NCI-H524 treated with DMSO at 0.1 percent for 48 hours (cell line): Measurements from ENCODE around the gene ADGRA1.
"Not testable (repeated sequence)": the region's sequence is repeated elsewhere in the genome, so short reads cannot be mapped to it uniquely, and the experiment has no call there.

Experiments
- DNase-seq: peaks from one replicate; lab custom pipeline; 2025; lab: John Stamatoyannopoulos, UW

The ADGRA1 gene

DNA sequence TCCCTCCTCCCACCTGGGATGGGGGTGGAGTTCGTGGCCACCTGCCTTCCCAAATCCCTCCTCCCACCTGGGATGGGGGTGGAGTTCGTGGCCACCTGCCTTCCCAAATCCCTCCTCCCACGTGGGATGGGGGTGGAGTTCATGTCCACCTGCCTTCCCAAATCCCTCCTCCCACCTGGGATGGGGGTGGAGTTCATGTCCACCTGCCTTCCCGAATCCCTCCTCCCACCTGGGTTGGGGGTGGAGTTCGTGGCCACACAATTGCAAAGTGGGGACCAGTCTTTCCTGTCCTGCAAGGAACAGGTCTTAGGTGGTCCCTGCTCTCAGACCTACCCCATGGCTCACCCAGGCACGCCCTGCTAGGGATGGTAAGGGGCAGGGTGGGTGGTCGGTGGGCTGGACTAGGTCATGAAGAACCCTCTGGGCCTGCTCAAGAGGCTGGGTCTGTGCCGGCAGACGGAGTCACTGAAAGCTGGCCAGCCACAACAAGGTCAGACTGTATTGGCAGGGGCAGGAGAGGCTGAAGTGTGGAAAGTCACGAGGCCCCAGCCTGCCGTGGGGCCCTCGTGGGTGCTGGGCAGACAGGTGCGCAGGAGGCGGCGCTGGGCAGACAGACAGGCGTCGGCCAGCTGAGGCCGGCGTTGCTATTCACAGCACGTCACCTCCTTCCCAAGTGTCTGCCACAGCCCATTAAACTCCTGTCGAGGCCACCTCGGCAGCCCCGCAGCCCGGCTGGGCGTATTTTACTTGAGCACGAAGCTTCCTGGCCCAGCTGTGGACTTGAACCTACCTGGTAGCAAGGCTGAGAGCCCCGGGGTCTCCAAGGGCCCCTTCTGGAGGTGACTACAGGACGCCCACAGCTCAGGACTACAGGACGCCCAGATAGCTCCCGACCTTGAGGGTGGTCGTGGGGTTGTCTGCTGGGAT lies 76.4 kb downstream of the ADGRA1 start:
- no peak for DNase-seq

DNA sequence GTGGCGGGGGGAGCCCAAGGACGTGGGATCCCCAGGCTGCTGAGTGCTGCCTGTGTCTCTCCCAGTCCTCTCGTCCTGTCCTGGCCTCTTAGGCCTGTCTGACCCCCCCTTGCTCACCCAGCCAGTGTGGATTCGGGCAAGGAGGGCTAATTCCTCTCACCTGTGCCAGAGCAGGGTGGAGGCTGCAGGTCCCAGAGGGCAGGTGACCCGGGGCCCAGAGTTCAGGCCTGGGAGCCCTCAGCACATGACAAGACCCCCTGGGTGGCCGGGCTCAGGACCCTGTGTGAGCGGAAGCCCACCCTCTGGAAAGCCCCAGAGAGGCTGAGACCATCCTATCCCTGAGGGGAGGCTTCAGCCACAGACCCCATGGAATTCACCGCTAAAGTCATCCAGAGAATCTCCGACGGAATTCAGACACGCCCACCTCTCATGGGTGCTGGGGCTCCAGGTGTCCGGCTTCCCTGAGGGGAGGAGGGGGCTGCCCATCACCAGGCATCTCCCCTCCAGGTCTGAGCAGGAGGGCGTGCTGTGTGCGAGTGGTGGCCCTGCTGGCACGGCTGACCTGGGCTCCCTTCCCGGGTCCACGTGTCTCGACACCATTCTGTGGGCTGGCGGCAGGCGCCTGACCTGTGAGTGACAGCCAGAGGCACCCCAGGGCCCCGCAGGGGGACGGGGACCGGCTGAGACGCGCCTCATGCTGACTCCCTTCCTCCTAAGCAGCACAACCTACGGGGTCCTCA lies 77.3 kb downstream of the ADGRA1 start:
- DNase-seq: no peak

DNA sequence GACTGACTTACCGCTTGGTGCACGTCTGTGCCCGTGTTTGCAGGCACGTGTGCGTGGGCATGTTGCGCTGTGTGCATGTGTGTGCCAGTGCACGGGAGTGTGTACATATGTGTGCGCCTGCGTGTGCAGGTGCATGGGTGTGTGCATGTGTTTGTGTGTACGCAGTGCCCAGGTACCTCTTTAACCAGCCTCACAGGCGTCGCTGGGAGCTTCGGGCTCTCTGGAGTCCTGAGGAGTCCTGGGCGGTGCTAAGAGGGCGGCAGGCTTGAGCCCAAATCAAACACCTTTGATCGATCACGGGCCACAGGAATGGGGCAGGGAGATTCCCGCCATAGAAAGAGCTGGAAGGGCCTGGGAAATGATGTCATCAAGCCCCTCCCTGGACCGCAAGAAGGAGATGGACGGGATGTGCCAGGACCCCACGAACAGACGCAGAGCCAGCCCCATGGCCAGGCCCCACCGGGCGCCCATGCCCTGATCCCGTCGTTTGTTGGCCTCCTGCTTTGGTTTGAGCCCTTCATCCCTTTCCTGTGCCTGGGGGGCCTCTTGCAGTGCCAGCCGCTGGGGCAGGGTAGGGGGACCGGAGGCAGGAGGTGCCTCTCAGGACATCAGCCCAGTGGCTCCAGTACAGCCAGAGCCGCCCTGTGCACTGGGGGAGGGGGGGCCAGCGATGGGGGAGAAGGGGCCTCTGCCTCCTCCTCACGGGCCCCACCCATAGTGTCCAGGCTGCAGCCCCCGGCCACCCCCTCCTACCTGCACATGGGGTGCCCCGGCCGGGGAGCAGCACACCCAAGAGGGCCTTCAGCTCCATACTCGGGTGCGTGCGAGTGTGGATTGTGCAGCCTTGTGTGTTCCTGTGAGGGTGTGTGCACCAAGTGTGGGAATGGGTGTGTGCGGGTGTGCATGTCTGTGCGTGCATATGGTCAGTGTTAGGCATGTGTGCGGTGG lies 78.1 kb downstream of the ADGRA1 start:
- no peak for DNase-seq

DNA sequence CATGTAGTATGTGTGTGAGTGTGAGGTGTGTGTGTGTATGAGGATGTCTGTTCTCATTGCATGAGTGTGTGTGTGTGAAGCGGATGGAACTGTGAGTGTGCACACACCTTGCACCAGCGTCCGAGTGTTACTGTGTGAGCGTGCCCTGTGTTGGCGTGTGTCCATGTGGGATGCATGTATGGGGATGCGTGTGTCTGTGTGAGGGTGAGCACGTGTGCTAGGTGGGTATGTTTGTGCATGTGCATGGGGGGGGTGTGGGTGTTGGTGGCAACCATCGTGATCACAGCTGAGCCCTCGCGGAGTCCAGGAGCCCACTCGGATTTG lies 78.7 kb downstream of the ADGRA1 start:
- no peak for DNase-seq

DNA sequence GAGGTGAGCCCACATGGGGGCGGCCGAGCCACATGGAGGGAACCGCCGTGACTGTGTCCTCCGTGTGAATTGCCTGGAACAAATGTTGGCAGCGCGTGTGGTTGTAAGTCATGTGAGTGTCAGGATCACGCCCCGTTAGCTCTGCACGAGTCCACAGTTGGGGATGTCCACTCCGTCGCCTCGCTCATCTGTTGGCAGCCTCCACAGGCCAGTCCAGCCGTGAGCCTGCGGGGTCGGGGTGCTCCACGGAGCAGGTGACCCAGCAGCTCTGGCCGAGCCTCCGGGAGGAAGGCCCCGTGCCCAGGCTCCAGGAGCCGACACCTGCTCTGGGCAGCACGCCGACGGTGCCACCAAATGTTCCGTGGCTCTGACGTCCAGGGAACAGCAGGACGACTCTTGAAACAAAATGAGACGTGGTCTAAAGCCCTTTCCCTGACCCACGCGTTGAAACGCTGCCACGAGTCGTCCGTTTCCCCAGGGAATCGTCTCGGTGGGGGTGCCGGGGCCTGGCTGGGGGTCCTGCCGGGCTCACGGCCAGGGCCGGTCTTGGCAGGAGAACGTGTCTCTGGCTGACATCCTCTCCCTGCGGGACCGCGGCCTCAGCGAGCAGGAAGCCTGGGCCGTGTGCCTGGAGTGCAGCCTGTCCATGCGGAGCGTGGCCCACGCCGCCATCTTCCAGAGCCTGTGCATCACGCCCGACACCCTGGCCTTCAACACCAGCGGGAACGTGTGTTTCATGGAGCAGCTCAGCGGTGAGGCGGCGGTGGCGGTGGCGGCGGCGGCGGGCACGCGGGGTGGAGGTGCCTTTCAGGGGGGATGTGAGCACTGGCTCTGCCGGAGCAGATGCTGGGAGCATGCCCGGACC lies 79.3 kb downstream of the ADGRA1 start:
- DNase-seq: no peak

DNA sequence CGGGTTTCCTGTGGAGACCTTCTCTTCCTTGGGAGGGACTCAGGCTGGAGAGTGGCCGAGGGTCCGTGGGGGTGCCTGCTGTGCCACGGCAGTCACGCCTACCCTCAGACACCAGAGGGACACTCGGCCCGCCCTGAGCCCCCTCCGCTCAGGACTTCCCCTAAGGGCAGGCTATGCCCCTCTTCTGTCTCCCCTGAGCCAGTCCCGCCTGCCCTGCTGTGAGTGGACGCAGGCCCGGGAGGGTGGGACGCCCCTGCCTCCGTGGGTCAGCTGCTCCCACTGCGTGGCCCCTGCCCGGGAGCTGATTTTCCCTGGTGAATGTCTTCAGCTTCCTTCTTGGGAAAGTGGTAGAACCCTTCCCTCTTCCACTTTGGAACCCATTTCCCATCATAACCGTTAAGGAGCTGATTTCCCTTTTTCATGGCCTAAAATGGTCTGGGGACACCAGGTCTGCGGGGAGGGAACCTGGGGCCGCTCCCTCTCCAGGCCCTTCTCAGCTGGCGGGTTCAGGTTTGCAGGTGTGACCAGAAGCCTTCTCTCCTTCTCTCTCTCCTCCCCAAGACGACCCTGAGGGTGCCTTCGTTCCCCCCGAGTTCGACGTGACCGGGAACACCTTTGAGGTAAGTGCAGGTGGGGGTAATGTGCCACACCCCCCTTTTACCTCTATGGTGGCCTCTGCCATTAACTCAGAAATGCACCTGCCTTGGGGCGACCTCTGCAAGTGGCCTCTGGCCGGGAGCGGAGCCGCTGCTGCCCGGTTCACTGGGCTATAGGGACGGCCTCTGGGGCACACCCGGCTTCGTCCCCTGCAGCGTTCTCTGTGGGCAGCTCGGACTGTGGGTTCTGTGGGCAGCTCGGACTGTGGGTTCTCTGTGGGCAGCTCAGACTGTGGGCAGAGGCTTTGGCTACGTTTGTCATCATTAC lies 80.2 kb downstream of the ADGRA1 start:
- no peak for DNase-seq

DNA sequence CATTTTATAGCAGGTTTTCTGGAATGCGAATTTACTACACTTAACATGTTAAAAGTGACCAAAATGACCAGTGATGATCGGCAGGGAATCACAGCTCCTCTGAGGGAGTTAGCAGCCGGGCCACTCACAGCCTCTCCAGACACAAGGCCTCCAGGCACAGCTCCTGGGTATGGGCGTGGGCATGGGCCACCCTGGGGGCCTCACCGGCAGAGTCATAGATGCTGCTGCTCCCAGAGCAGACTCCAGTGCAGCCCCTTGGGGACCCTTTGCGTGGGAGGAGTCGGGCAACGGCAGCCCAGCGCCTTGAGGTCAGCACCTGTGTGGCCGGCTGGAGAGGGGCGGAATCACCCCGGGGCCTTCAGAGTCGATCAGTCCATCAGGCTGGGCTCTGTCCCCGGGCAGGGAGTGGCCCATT lies 80.9 kb downstream of the ADGRA1 start:
- DNase-seq: no peak

DNA sequence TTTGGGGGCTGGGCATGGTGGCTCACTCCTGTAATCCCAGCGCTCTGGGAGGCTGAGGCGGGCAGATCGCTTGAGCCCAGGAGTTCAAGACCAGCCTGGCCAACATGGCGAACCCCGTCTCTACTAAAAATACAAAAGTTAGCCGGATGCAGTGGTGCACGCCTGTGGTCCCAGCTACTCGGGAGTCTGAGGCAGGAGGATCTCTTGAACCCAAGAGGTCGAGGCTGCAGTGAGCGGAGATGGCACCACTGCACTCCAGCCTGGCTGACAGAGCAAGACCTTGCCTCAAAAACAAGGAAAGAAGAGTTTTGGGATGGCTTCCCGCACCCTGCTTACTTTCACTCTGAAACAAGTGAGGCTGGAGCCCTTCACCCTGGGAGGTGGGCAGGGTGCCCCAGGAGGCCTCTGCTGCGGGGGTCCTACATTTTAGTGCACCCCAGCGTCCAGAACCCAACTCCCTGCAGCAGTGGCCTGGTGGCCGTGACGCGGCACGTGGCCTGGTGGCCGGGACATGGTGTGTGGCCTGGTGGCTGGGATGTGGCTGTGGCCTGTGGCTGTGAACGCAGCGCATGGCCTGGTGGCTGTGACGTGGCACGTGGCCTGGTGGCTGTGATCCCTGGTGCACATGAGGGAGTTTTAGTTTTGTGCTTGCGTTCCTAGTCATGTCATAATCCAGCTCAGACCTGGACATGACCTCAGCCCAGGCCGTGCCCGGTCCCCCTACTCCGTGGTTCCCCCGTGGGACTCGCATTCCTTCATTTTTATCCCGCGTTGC lies 81.6 kb downstream of the ADGRA1 start:
- no peak for DNase-seq

DNA sequence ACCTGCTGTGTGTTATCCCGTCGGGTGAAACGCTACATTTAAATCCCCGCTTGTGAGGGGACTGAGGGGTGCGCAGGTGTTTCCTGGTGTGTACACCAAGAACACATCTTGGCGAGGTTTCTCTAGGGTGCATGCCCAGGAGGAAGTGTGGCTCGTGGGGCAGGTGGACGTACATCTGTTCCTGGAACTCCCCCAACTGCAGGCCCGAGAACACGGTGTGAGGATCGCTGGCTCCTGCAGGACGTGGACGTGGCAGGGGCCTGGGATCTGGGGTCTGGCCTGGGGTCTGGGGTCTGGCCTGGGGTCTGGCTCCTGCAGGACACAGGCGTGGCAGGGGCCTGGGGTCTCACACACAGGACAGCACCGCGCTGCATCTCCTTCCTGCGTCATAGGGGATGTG lies 82.4 kb downstream of the ADGRA1 start:
- DNase-seq: no peak

DNA sequence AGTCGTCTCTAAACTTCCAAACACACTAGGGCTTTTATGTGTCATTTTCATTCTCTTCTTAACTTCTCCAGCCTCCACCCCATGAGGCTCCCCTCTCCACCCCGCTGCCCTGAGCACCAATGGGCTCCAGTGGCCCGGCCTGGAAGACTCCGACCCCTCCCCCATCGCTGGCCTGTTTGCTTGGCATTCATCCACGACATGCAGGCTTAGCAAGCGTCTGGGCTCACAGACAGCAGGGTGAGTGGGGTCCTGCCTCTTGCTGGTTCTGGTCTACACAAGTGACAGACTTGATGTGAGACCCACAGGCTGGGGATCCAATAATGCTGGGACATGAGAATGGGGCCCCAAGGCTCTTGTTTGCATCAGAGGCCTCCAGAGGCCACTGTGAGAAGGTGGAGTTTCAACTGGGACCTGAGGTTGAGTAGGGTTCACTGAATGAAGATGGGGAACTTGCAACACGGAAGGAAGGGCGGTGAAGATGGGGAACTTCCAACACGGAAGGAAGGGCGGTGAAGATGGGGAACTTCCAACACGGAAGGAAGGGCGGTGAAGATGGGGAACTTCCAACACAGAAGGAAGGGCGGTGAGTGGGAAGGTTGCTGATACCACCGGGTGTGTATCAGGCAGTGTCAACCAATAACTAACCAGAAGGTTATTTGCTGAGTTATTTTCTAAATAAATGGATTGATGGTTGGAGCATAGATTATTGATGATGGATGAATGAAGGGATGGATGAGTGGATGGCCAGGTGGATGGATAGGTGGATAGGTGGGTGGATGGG lies 86.3 kb downstream of the ADGRA1 start:
- DNase-seq: no peak

DNA sequence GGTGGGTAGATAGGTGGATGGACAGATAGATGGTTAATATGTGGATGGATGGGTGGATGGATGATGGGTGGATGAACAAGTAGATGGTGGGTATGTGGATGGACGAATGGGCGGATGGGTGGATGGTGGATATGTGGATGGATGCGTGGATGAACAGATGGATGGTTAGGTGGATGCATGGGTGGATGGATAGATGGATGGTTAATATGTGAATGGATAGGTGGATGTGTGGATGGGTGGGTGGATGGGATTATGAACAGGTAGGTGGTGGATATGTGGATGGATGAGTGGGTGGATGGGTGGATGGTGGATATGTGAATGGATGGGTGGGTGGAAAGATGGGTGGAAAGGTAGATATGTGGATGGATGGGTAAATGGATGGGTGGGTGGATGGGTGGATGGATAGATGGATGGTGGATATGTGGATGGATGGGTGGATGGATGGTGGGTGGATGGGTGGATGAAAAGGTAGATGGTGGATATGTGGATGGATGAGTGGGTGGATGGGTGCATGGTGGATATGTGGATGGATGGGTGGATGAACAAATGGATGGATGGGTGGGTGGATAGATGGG lies 87.1 kb downstream of the ADGRA1 start:
- no peak for DNase-seq

DNA sequence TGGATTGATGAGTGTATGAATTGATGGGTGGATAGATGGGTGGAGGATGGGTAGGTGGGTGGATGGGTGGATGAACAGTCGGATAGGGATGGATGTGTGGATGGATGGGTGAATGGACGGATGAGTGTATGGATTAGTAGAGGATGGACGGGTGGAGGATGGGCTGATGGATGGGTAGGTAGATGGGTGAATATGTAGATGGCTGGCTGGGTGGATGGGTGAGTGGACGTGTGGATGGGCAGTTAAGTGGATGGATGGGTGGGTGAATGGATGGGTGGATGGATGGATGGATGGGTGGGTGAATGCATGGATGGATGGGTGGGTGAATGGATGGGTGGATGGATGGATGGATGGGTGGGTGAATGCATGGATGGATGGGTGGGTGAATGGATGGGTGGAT lies 87.9 kb downstream of the ADGRA1 start:
- DNase-seq: not testable (repeated sequence)

DNA sequence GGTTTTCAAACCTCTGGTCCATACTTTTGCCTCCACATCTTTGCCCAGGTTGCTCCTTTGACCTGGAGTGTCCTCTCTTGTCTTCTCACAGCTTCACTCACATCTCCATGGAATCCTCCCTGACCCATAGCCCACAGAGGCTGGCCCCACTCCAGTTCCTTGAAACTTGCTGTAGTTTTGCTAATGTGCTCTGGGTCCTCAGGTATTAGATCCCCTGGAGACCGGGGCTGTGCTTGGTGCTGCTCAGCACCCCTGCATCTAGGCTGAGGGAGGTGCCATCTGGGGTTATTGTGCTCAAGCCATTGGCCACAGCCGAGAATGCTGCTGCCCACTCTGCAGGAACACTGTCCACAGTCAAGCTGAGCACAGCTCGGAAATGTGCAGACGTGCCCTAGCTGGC lies 88.8 kb downstream of the ADGRA1 start:
- no peak for DNase-seq

DNA sequence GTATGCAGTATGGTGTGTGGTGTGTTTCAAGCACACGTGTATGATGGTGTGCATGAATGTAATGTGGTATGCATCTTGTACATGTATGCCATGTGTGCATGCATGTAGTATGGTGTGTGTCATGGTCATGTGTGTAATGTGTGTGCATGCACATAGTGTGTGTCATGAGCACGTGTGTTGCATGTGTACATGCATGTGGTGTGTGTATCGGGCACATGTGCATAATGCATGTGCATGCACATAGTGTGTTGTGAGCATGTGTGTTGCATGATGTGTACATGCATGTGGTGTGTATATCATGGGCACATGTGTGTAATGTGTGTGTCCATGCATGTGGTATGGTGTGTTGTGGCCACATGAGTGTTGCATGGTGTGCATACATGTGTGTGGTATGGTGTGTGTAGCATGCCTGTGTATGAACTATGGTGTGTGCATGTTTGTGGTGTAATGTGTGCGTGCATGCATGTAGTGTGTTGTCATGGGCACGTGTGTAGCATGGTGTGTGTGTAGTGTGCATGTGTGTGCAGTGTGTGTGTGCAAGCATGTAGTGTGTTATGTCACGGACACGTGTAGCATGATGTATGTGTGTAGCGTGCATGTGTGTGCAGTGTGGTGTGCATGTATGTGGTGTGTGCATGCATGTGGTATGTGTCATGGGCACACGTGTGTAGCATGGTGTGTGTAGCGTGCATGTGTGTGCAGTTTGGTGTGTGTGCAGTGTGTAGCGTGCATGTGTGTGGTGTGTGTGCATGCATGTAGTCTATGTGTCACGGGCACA lies 89.8 kb downstream of the ADGRA1 start:
- no peak for DNase-seq

DNA sequence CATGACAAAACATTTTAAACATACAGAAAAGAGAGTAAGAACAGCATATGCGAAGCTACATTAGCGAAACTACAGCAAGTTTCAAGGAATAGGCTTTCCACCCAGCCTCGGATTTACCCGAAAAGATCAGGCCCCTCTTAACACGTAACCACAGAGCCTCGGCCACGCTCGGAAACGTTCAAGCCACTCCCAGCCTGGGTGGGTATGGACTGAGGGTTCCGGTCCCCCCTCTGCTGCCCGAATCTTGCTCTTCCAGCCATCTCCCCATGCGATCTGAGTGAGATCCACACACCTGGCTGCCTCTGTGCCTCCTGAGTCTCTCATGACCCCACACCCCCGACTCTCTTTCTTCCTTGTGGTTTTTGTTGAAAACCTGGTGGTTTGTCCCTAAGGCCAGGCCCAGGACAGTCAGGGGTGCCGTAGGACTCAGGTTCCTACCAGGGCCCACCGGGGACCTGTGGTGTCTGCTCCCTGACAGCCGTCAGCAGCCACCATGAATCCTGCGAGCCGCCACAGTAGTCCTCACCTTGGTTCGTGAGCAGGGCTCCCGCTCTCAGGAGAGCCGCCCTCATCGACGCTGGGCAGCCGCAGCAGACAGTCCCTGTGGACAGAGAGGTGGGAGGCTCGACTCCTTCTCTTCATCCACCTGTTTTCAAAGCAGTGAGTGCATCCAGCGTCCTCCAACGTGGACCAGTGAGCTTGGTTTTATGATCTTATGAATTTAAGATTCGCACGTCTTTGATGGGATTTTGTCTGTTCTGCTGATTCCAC lies 90.8 kb downstream of the ADGRA1 start:
- DNase-seq: no peak

DNA sequence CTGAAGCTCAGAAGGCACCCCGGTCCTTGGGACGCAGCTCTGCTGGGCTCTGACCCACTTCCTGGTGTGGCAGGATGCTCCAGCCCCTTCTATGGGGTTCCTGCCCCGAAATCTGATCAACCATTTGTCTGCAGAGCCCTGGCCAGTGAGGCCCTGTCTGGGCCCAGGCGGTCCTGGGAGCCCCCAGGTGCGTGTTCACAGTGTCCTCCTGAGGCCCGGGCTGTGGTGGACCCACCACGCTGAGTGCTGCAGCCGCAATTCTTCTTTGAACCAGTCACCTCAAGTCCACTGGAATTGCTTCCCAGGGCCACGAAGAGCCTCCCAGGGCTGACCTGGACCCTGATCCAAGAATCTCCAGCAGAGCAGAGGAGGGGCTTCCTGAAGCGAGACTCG lies 91.4 kb downstream of the ADGRA1 start:
- no peak for DNase-seq

DNA sequence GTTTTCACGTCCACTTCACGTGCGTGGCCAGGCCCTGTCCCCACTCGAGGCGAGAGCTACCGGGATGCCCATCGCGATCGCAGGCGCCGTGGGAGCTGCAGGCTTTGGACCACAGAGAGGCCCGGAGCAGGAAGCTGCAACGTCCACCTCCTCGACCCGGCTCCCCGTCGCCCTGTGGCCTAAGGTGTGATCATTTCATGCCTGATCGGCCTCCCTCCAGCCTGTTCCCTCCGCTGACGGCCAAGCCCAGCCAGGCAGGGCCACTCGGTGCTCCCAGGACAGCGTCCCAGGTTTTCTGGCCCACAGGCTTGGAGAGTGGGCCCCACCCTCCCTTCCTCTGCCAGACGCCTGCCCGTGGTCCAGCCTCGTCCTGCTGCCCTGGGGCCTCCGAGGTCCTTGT lies 91.9 kb downstream of the ADGRA1 start:
- DNase-seq: no peak
